K562 (cell line): ENCODE results near the gene CD160.

ENCODE experiments used
- ARID2 ChIP-seq: fragments of 450-650 bp; IDR thresholded peaks from 2 replicates; pipeline ENCODE4 v1.6.1; 2017; ENCODE audit warnings: antibody characterized with exemption, mild to moderate bottlenecking
- ATF3 ChIP-seq, 2 experiments: fragments of 450-650 bp in 1 of 2; sonication (generic) in 1 of 2; formaldehyde crosslinking in 1 of 2; IDR thresholded peaks in 1 of 2; conservative IDR thresholded peaks in 1 of 2; 2 replicates each; pipeline versions ENCODE4 v1.6.1 to v1.8.1; 2016 to 2023; ENCODE audit warnings: mild to moderate bottlenecking in 2 of 2, moderate library complexity in 2 of 2, inconsistent platforms in 1 of 2, missing genetic modification reagents in 1 of 2
- CTCF ChIP-seq, 3 experiments: IDR thresholded peaks in 2 of 3; conservative IDR thresholded peaks in 1 of 3; 2 replicates each; pipeline ENCODE4 v1.5.1; 2011 to 2012; ENCODE audit warnings: low read length in 3 of 3, mild to moderate bottlenecking in 3 of 3, control low read depth in 2 of 3, improper control_type of control experiment in 1 of 3, inconsistent platforms in 1 of 3, low read depth in 1 of 3, mixed read lengths in 1 of 3, moderate library complexity in 1 of 3; ENCODE audit not compliant: insufficient read depth in 2 of 3
- ELF2 ChIP-seq: fragments of 250-450 bp; sonication (Bioruptor Pico); IDR thresholded peaks from 2 replicates; pipeline ENCODE4 v1.5.0; 2021; ENCODE audit warnings: mild to moderate bottlenecking
- HDAC2 ChIP-seq: fragments of 450-650 bp; IDR thresholded peaks from 2 replicates; pipeline ENCODE4 v1.6.1; 2016; ENCODE audit warnings: mild to moderate bottlenecking
- MXD1 ChIP-seq: fragments of 250-450 bp; sonication (Bioruptor Pico); IDR thresholded peaks from 2 replicates; pipeline ENCODE4 v1.8.0; 2021; ENCODE audit warnings: borderline replicate concordance, mild to moderate bottlenecking, moderate library complexity; ENCODE audit not compliant: poor library complexity, severe bottlenecking
- SRF ChIP-seq, 2 experiments: fragments of 250-450, 450-650 bp in 1 of 2; sonication (Bioruptor Pico) in 1 of 2; sonication (generic) in 1 of 2; formaldehyde crosslinking; IDR thresholded peaks; 2 replicates each; pipeline versions ENCODE4 v1.5.0 to v1.5.1; 2020 to 2022; ENCODE audit warnings: mild to moderate bottlenecking in 1 of 2, missing genetic modification reagents in 1 of 2
- ZFP30 ChIP-seq: fragments of 250-450 bp; sonication (Bioruptor Pico); IDR thresholded peaks from 2 replicates; pipeline ENCODE4 v1.8.0; 2022; ENCODE audit warnings: moderate library complexity, mild to moderate bottlenecking, inconsistent platforms, borderline replicate concordance
- ZNF444 ChIP-seq: fragments of 250-450 bp; sonication (Bioruptor Pico); IDR thresholded peaks from 2 replicates; pipeline ENCODE4 v1.4.0; 2020; ENCODE audit warnings: mild to moderate bottlenecking, moderate library complexity

- TF ChIP-seq ELF2 (CRISPR knock-in tag) (no peak), ARID2 (no peak), ZFP30 (CRISPR knock-in tag) (no peak), MXD1 (CRISPR knock-in tag) (no peak), ATF3 (IDR thresholded peaks at IDR 0.05) (no peak), ATF3 (CRISPR knock-in tag; conservative IDR thresholded peaks at IDR 0.05) (no peak), CTCF (IDR thresholded peaks at IDR 0.05 in 2 of 3, conservative IDR thresholded peaks at IDR 0.05 in 1 of 3; ENCODE audit: insufficient read depth in 2 of 3, low read depth in 1 of 3, low read length in 3 of 3) (no peak), ZNF444 (CRISPR knock-in tag) (no peak), HDAC2 (no peak), SRF (CRISPR knock-in tag; IDR thresholded peaks at IDR 0.05) (no peak)
Observed at GRCh38 chr1:145771056-145771455, 51.8 kb downstream of the CD160 start.
